Adrenal gland (tissue), 5 donors: ENCODE data around the gene SIRT5.

Experiments used
- POLR2A ChIP-seq, 2 donors: fragments of 450-650 bp; IDR thresholded peaks; one replicate each; pipeline ENCODE4 v1.6.1; 2017; ENCODE audit warnings: antibody characterized with exemption in 2 of 2, mild to moderate bottlenecking in 2 of 2, moderate library complexity in 1 of 2
- TF ChIP-seq, protein P1 (sequence below), 6 experiments: fragments of 450-650 bp in 4 of 6; fragments of 200-600 bp in 2 of 6; sonication (generic) in 1 of 6; IDR thresholded peaks; 1 replicate in 5 of 6; 2 replicates in 1 of 6; pipeline versions ENCODE4 v1.5.1 to v1.8.0; 2016 to 2021; ENCODE audit warnings: antibody characterized with exemption in 6 of 6, mild to moderate bottlenecking in 2 of 6, moderate library complexity in 1 of 6
- donor health status: DM: no; HTN: no; CAD: no.

GRCh38 chr6:13577926-13578325 is 3.5 kb downstream of the SIRT5 start:
- TF ChIP-seq, protein P1, sequence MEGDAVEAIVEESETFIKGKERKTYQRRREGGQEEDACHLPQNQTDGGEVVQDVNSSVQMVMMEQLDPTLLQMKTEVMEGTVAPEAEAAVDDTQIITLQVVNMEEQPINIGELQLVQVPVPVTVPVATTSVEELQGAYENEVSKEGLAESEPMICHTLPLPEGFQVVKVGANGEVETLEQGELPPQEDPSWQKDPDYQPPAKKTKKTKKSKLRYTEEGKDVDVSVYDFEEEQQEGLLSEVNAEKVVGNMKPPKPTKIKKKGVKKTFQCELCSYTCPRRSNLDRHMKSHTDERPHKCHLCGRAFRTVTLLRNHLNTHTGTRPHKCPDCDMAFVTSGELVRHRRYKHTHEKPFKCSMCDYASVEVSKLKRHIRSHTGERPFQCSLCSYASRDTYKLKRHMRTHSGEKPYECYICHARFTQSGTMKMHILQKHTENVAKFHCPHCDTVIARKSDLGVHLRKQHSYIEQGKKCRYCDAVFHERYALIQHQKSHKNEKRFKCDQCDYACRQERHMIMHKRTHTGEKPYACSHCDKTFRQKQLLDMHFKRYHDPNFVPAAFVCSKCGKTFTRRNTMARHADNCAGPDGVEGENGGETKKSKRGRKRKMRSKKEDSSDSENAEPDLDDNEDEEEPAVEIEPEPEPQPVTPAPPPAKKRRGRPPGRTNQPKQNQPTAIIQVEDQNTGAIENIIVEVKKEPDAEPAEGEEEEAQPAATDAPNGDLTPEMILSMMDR (IDR thresholded peaks at IDR 0.05): no peak
- TF ChIP-seq POLR2A (IDR thresholded peaks at IDR 0.05): no peak
